ENCODE results near the gene TMEM9. TPM values are rescaled to one million over a fixed set of nuclear protein-coding genes. Genes with fewer than 3 reads are reported as not detected.
A peak's percentile ranks its signal among the peaks of the same experiment; 100 is the strongest.

The TMEM9 gene
- total and polyA plus RNA-seq, 9 of the 15 experiments (the other 6 are each of a cell fraction or from before 2014, with no cell fraction given) = 30.4 to 107 (median 67.6) TPM

DNA sequence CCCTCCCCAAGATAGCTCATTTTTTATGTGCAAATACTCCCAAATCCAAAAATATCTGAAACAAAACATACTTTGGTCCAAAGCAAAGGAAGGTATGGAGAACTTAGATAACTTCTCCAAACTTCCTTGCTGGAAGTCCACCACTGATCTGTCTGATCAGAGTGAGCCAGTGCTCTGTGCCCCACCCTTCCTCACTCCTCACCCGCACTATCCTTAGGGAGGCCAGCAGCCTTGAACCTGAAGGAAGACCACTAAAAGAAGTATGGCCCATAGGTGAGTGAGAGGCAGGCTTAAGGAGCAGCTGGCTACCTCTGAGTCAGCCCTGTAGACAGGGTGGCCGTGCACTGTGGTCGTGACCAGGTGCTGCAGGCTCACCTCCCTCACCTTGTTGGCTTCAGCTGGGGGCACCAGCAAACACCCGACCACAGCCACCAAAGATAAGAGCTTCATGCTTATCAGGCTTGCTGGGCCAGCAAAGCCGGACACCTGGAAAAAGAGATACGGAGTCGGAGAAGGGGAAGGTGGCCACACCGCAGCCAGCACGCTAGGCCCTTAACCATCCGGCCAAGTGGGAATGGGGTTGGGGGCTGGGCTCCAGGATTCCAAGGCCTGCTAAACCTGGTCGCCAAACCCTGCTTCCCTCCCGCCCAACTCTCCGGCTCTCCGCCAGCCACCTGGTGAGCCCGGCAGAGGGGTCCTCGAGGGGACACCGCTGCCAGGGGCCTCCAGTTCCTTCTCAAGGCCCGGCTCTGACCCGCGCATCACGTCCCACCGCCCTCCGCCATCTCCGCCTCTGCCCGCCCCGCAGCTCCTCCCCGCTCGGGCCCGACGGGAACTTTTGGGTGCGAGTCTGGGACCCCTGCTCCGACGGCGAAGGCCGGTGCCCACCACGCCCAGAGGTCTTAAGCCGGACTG lies 543 bp downstream of the TMEM9 start (continued):
- TF ChIP-seq ZNF324 (CRISPR knock-in tag; IDR thresholded peaks at IDR 0.05) (no peak), RBM14 (IDR thresholded peaks at IDR 0.05; ENCODE audit: borderline replicate concordance, insufficient read depth, low read depth, low read length) (no peak), ZNF431 (CRISPR knock-in tag; IDR thresholded peaks at IDR 0.05) (no peak), C11orf30 (IDR thresholded peaks at IDR 0.05; ENCODE audit: low read depth) (no peak), SNRNP70 (optimal IDR thresholded peaks at IDR 0.05; ENCODE audit: low read depth, low read length) (no peak), ZC3H8 (IDR thresholded peaks at IDR 0.05) (no peak), ZNF282 (CRISPR knock-in tag; IDR thresholded peaks at IDR 0.05) (no peak), SRF (CRISPR knock-in tag; IDR thresholded peaks at IDR 0.05) (no peak; a peak in 1 of 4 replicates), NELFE (IDR thresholded peaks at IDR 0.05; ENCODE audit: insufficient read depth, insufficient read length) (no peak), STAT5A (IDR thresholded peaks at IDR 0.05; ENCODE audit: borderline replicate concordance, low read length) (peak; percentile 85), HMG20A (CRISPR knock-in tag; conservative IDR thresholded peaks at IDR 0.05) (no peak), DPF2 (IDR thresholded peaks at IDR 0.05) (peak; percentile 95), CEBPB (tag; IDR thresholded peaks at IDR 0.05) (no peak), HDAC3 (IDR thresholded peaks at IDR 0.05; ENCODE audit: borderline replicate concordance, partially characterized antibody) (no peak), CSDE1 (IDR thresholded peaks at IDR 0.05) (no peak), ZZZ3 (IDR thresholded peaks at IDR 0.05) (no peak), GTF2E2 (tag; IDR thresholded peaks at IDR 0.05) (no peak), DEAF1 (CRISPR knock-in tag; IDR thresholded peaks at IDR 0.05) (no peak), POLR3A (IDR thresholded peaks at IDR 0.05; ENCODE audit: borderline replicate concordance, extremely low read depth, insufficient read depth, insufficient read length) (no peak), ZBTB2 (IDR thresholded peaks at IDR 0.05) (peak; percentile 47; the same call in 1 of the 2 replicates), CEBPG (CRISPR knock-in tag; IDR thresholded peaks at IDR 0.05) (no peak), CEBPG (tag; conservative IDR thresholded peaks at IDR 0.05 in 1 of 2, IDR thresholded peaks at IDR 0.05 in 1 of 2) (no peak), MCM2 (IDR thresholded peaks at IDR 0.05; ENCODE audit: low read depth) (no peak), ZNF232 (CRISPR knock-in tag; IDR thresholded peaks at IDR 0.05) (no peak)
- TF ChIP-seq, protein P1, sequence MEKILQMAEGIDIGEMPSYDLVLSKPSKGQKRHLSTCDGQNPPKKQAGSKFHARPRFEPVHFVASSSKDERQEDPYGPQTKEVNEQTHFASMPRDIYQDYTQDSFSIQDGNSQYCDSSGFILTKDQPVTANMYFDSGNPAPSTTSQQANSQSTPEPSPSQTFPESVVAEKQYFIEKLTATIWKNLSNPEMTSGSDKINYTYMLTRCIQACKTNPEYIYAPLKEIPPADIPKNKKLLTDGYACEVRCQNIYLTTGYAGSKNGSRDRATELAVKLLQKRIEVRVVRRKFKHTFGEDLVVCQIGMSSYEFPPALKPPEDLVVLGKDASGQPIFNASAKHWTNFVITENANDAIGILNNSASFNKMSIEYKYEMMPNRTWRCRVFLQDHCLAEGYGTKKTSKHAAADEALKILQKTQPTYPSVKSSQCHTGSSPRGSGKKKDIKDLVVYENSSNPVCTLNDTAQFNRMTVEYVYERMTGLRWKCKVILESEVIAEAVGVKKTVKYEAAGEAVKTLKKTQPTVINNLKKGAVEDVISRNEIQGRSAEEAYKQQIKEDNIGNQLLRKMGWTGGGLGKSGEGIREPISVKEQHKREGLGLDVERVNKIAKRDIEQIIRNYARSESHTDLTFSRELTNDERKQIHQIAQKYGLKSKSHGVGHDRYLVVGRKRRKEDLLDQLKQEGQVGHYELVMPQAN (IDR thresholded peaks at IDR 0.05; ENCODE audit: borderline replicate concordance) = no peak

Measured in K562 (cell line).